Measurements from ENCODE around the gene LRRC10B.

DNA sequence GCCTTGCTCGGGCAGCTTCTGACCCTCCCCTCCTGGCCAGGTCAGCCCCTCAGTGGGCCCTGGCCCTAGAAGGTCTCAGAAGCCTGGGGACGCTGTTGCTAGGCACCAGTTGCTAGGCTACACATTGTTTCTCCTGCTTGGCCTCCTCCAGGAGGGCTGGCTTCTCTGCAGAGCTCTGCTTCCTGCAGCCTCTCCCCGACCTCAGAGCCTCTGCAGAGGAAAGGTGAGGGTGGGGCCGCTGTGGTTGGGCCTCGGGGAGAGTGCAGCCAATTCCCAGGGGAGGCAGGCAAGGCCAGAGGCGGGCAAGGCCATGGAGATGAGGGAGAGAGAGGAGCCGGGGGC is 27.6 kb upstream of the LRRC10B start:
- TF ChIP-seq, protein P1, sequence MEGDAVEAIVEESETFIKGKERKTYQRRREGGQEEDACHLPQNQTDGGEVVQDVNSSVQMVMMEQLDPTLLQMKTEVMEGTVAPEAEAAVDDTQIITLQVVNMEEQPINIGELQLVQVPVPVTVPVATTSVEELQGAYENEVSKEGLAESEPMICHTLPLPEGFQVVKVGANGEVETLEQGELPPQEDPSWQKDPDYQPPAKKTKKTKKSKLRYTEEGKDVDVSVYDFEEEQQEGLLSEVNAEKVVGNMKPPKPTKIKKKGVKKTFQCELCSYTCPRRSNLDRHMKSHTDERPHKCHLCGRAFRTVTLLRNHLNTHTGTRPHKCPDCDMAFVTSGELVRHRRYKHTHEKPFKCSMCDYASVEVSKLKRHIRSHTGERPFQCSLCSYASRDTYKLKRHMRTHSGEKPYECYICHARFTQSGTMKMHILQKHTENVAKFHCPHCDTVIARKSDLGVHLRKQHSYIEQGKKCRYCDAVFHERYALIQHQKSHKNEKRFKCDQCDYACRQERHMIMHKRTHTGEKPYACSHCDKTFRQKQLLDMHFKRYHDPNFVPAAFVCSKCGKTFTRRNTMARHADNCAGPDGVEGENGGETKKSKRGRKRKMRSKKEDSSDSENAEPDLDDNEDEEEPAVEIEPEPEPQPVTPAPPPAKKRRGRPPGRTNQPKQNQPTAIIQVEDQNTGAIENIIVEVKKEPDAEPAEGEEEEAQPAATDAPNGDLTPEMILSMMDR (IDR thresholded peaks at IDR 0.05): no peak
- TF ChIP-seq POLR2AphosphoS5 (IDR thresholded peaks at IDR 0.05) (no peak), POLR2A (IDR thresholded peaks at IDR 0.05) (no peak)

Data from stomach (tissue), 4 donors.